ENCODE data around the gene KSR1.

- TF ChIP-seq CTCF (IDR thresholded peaks at IDR 0.05) (no peak), POLR2A (IDR thresholded peaks at IDR 0.05) (no peak)
Observed at GRCh38 chr17:27418366-27418615, 38.0 kb upstream of the KSR1 start.
